NCI-H2081 treated with DMSO at 0.1 percent for 48 hours (cell line): ENCODE data around the gene CLSTN3.
A peak's percentile ranks its signal among the peaks of the same experiment; 100 is the strongest.

Experiments
- DNase-seq: peaks from one replicate; lab custom pipeline; 2025; lab: John Stamatoyannopoulos, UW

Gene CLSTN3

GRCh38 chr12:7188562-7189397 lies 58.6 kb downstream of the CLSTN3 start:
- DNase-seq, result no peak

DNA sequence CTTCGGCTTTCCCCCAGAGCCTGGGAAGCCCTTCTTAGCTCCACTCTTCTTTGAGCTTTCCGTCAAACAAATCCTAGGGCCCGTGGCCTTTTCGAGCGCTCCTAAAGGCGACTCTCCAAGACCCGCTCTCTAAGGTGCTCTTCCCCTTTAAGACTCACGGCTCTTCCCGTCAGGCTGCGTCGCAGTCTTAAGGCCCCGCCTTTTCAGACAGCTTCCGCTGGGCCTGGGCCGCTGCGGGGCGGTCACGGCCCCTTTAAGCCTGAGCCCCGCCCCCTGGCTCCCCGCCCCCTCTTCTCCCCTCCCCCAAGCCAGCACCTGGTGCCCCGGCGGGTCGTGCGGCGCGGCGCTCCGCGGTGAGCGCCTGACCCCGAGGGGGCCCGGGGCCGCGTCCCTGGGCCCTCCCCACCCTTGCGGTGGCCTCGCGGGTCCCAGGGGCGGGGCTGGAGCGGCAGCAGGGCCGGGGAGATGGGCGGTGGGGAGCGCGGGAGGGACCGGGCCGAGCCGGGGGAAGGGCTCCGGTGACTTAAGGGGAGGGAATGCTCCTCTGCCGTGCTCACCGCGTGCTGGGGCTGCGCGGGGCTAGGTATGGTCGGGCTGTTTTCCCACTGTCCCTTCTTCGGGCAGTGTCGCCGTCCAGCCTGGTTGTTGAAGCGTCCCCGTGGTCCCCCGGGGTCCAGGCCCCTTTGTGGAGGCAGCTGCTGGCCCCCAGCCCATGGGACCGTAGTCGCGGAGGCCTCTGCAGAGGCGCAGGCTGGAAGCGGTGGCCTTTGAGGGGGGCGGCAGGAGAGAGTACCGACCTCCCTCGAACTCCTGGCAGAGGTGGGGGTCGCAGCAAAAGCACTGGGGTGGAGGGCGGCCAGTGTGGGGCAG lies 59.5 kb downstream of the CLSTN3 start, which contains the start of gene PEX5:
Gene PEX5 (plus strand): TSS at position 289 of the 870 bp plus-strand sequence. CDS start 692 bp downstream, outside the sequence.
- DNase-seq, result peak; percentile 51

DNA sequence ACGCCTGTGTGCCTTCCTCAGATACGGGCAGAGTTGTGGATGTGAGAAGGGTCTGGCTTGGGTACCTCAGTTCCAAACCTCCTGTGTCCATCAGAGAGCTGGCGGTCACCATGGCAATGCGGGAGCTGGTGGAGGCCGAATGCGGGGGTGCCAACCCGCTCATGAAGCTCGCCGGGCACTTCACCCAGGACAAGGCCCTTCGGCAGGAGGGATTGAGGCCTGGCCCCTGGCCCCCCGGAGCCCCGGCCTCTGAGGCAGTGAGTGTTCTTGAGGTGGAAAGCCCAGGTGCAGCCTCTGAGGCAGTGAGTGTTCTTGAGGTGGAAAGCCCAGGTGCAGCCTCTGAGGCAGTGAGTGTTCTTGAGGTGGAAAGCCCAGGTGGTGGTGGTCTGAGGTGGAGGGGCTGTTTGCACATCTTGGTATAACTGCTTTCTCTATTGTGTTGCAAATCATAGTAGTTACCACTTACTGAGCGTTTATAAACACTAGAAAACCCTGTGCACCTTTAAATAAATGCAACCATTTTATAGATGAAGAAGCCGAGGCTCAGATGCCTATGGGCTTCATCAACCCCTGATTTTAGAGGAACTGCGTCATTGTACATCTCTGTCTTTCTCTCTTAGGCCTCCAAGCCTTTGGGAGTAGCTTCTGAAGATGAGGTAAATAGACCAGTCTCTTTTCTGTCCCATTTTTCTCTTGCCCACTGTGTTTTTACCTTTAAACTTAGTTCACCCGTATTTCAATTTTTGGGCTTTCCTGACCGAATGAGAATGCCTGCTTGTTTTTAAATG lies 60.3 kb downstream of the CLSTN3 start:
- DNase-seq, result no peak

DNA sequence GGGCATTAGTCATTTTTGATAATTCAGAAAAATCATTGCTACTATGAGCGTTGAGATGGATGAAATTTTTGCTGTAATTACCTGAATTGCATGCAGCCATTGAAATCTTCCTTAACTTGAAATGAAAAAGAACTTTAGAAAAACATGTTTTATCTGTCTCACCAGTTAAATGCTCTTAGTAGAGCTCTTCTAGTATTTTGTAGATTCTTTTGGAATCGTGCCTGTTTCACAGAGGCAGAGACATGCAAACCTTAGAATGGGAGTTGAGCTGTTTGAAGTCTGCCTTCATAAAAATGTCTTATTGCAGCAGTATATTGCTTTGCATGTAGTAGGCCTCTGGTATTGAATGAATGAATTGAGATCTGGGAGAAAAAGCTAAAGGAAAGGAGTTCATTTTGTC lies 63.5 kb downstream of the CLSTN3 start:
- no peak for DNase-seq

- DNase-seq, result no peak
Observed at GRCh38 chr12:7197841-7198240, 67.7 kb downstream of the CLSTN3 start.

DNA sequence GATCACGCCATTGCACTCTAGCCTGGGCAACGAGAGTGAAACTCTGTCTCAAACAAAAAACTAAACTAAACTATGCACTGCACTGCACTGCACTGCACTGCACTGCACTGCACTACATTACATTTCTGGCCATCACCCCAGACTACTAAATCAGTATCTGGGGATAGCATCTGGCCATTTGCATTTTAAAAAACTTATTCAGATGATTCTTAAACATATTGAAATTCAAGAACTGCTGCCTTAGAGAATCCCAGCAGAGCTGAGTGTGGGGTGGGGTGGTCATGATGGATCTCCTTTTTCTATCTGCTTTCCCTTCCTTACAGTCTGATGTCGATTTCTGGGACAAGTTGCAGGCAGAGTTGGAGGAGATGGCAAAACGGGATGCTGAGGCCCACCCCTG lies 72.9 kb downstream of the CLSTN3 start:
- DNase-seq, result no peak

DNA sequence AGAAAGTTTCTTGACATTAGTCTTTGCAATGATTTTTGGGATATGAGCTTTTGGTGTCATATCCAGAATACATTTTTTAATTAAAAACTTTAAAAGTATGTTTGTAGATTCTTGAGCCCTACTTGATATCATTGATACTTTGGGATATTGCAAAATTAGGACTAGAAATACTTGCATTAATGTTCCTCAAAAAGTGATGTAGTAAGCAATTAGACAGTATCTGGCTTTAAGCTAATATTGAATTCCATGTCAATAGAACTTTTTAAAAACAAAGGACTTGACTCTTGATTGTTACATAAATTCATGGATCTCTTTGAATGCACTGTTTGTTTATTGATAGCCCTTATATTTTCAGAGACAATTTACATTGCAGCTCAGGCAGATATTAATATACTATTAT lies 74.9 kb downstream of the CLSTN3 start:
- DNase-seq, result no peak

DNA sequence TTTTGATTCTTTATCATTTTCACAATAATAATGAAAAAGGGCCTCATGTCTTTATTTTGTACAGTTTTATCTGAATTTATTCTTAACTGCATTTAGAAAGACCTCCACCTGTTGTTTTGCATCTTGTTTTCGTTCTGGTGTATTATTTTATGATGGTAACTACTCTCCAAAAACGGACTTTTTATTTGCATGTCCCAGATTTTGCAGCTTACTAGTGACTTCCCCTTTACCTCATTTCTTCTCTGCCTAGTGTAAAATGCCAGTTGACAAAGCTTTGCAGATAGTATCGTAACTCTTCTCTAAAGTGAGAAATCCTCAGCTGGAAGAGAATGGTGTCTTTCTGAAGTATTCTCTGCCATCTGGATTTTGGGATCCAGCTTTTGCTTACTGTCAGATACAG lies 76.5 kb downstream of the CLSTN3 start:
- DNase-seq, result no peak

DNA sequence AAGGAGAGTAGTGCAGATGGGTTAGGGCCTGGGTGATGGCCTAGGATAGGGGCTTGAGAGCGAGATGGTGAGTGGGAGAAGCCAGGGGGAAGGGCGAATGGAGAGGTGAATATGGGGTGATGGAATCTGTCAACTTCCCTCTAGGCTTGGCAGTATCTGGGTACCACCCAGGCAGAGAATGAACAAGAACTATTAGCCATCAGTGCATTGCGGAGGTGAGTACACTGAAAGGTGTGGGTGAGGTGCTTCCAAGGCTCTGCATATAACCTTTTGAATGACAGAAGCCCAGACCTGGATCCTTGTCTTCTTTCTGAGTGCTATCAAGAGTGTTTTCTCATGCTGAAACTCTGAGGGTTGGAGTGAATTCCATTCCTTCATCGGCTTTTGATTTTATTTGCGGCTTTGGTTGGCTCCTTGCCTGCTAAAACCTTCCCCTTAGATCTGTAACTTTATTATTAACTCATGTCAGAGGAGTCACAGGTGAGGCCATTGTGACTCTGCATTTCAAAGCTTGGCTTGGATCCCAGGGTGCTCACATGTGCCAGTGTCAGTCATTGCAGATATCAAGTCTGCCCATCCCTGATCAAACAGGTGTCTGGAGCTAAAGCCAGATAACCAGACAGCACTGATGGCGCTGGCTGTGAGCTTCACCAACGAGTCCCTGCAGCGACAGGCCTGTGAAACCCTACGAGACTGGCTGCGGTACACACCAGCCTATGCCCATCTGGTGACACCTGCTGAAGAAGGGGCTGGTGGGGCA lies 77.9 kb downstream of the CLSTN3 start:
- no peak for DNase-seq
